ENCODE data around the gene CILP2.
A peak's percentile ranks its signal among the peaks of the same experiment; 100 is the strongest.

Gene CILP2

DNA sequence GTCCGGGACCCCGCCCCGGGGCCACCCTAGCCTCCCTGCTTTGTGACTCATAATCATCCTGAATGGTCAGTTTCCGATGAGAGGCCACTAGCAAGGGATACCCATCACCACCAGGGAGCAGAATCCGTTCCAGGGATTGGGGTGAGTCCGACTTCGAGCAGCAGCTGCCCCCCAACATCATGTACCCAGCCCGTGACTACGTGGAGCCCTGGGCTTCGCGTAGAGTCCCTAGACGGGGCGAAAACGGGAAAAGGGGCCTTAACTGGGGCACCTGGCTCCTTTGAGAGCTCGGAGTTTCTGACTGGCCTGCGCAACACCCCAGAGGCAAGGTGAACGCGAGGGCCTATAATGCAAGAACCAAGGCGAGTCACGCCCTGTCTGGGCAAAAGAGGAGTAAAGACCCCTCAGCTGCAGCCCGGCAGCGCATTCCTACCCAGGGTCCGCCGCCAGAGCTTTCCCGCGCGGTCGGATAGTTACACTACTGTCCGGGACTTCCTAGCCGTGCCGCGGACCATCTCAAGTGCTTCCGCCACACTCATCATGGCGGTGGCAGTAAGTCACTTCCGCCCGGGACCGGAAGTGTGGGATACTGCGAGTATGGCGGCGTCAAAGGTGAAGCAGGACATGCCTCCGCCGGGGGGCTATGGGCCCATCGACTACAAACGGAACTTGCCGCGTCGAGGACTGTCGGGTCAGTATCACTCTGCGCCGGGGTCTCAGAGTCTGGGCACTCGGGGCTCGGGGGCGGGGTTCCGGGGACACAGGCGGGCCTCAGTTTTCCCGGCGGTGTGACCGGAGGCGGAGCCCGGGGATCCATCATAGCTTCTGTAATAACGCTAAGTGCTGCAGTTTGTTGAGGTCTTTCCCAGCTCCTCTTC, 22.2 kb upstream of the CILP2 start, which contains the start of gene NDUFA13:
TSS of gene NDUFA13 (plus strand) at position 584 of the 878 bp plus-strand sequence. CDS start at position 598, 14 bp downstream.
- H3K27ac ChIP-seq: peak within 1 kb of the TSS; percentile 74
- TF ChIP-seq ZFX (IDR thresholded peaks at IDR 0.05; ENCODE audit: borderline replicate concordance): no peak
- TF ChIP-seq, protein P1, sequence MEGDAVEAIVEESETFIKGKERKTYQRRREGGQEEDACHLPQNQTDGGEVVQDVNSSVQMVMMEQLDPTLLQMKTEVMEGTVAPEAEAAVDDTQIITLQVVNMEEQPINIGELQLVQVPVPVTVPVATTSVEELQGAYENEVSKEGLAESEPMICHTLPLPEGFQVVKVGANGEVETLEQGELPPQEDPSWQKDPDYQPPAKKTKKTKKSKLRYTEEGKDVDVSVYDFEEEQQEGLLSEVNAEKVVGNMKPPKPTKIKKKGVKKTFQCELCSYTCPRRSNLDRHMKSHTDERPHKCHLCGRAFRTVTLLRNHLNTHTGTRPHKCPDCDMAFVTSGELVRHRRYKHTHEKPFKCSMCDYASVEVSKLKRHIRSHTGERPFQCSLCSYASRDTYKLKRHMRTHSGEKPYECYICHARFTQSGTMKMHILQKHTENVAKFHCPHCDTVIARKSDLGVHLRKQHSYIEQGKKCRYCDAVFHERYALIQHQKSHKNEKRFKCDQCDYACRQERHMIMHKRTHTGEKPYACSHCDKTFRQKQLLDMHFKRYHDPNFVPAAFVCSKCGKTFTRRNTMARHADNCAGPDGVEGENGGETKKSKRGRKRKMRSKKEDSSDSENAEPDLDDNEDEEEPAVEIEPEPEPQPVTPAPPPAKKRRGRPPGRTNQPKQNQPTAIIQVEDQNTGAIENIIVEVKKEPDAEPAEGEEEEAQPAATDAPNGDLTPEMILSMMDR (IDR thresholded peaks at IDR 0.05): peak; percentile 14; the same call in 1 of the 2 replicates

GRCh38 chr19:19517235-19517619, 20.8 kb upstream of the CILP2 start:
- no peak for TF ChIP-seq ZFX (IDR thresholded peaks at IDR 0.05; ENCODE audit: borderline replicate concordance)
- TF ChIP-seq, protein P1 (IDR thresholded peaks at IDR 0.05): no peak
- peak overlapping the region; percentile 74; the same call in 1 of the 2 replicates for H3K27ac ChIP-seq

DNA sequence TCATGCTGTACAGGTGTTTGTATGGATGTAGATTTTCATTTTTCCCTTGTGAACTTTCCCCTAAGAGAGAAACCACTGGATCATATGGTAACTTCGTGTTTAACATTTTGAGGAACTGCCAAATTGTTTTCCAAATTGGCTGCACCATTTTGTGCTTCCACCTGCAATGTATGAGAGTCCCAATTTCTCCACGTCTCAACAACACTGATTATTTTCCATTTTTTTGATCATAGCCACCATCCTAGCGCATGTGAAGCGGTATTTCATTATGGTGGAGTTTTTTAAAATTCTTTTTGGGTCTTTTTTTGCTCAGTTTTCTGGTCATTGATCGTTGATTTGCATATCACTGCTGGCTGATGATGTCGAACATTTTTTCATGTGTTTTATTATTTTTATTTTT, 17.1 kb upstream of the CILP2 start:
- TF ChIP-seq, protein P1 (IDR thresholded peaks at IDR 0.05): no peak
- TF ChIP-seq ZFX (IDR thresholded peaks at IDR 0.05; ENCODE audit: borderline replicate concordance): no peak
- H3K27ac ChIP-seq: no peak overlapping the region

GRCh38 chr19:19523177-19523576, 14.9 kb upstream of the CILP2 start:
- TF ChIP-seq, protein P1 (IDR thresholded peaks at IDR 0.05): no peak
- no peak for TF ChIP-seq ZFX (IDR thresholded peaks at IDR 0.05; ENCODE audit: borderline replicate concordance)
- no peak overlapping the region for H3K27ac ChIP-seq

GRCh38 chr19:19524053-19524452, 14.0 kb upstream of the CILP2 start:
- TF ChIP-seq, protein P1 (IDR thresholded peaks at IDR 0.05): no peak
- no peak for TF ChIP-seq ZFX (IDR thresholded peaks at IDR 0.05; ENCODE audit: borderline replicate concordance)
- no peak overlapping the region for H3K27ac ChIP-seq

DNA sequence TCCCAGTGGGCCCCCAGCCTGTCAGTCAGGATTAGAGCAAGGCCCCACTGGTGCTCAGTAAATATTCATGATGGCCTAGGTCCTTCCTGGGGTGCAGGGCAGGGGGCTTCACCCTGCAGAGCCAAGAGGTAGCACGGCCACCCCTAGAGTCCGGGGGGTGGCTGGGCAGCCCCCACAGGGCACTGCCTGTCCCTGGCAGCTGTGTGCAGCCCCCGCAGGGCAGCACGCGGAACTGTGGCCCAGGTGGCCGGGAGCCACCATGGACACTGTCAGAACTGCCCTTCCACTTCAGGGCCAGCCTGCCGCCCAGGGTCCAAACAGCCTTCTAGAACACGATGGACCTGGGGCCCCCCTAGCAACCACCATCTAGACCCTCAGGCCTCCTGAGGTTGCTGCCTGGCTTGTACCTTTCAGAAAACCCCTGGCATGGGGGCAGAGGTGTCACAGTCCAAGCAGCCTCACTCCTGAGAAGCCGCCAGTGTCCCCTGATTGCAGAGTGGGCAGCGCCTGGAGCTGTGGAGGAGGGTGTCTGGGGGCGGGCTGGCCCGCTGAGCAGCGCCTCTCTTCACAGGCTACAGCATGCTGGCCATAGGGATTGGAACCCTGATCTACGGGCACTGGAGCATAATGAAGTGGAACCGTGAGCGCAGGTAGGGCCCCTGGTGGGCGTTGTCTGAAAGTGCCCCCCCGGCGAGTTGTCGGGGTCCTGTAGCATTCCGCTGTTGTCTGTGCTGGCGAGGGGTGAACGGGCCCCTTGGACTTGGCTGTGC, 12.3 kb upstream of the CILP2 start:
- no peak overlapping the region for H3K27ac ChIP-seq

More for the DNA sequence above, 12.3 kb upstream of the CILP2 start:
- TF ChIP-seq, protein P1 (IDR thresholded peaks at IDR 0.05): no peak
- no peak for TF ChIP-seq ZFX (IDR thresholded peaks at IDR 0.05; ENCODE audit: borderline replicate concordance)

All from 22Rv1 (cell line).